A673 (cell line): Measurements from ENCODE around the gene NCKAP1.

Experiments
- CTCF ChIP-seq: fragments of 300-800, 200-600 bp; sonication (generic); conservative IDR thresholded peaks from 2 replicates; pipeline ENCODE4 v1.5.1; 2017; ENCODE audit warnings: low read depth, mild to moderate bottlenecking, antibody characterized with exemption, low read length, moderate library complexity, mixed read lengths
- EZH2 ChIP-seq: fragments of 200-600 bp; sonication (generic); IDR thresholded peaks from 2 replicates; pipeline ENCODE4 v1.6.1; 2017; ENCODE audit warnings: borderline replicate concordance, low read depth, mild to moderate bottlenecking, mixed read lengths, antibody characterized with exemption, low read length; ENCODE audit not compliant: poor library complexity, severe bottlenecking

GRCh38 chr2:182860858-182861257, 177.4 kb downstream of the NCKAP1 start:
- TF ChIP-seq CTCF (no peak), EZH2 (no peak)
